ENCODE results near the gene GFI1.
"Not testable (repeated sequence)": the region's sequence is repeated elsewhere in the genome, so short reads cannot be mapped to it uniquely, and the experiment has no call there.

Gene GFI1

GRCh38 chr1:92486251-92487077 lies at the start of gene GFI1:
TSS of gene GFI1 (minus strand) at chr1:92486925. CDS start at chr1:92483487, 3,438 bp downstream.
- peak in 1 of 2 donors; percentile 50 for DNase-seq (ENCODE audit: low read depth in 1 of 2, low spot score in 1 of 2)

GRCh38 chr1:92532371-92532770 lies 45.6 kb upstream of the GFI1 start:
- DNase-seq (ENCODE audit: low read depth in 1 of 2, low spot score in 1 of 2), result not testable (repeated sequence)

DNA sequence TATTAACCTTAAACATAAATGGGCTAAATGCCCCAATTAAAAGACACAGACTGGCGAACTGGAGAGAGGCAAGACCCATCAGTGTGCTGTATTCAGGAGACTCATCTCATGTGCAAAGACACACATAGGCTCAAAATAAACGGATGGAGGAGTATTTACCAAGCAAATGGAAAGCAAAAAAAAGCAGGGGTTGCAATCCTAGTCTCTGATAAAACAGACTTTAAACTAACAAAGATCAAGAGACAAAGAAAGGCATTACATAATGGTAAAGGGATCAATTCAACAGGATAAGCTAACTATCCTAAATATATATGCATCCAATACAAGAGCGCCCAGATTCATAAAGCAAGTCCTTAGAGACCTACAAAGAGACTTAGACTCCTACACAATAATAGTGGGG lies 45.2 kb upstream of the GFI1 start:
- DNase-seq (ENCODE audit: low read depth in 1 of 2, low spot score in 1 of 2), result not testable (repeated sequence)

DNA sequence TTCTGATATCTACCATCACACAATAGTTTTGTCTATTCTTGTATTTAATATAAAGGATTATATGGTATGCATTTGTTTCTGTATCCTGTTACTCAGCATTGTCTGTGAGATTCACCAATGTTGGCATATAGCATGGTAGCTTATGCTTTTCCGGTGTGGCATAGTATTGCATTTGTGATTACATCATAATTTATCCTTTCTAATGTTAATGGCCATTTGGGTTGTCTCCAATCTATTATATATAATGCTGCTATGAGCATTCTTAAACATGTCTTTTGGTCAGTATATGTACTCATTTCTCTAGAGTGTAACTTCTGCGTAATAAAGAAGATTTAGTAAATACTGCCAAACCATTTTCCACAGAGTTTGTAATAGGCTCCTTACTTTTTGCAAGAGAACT lies 40.9 kb upstream of the GFI1 start:
- no peak for DNase-seq (ENCODE audit: low read depth in 1 of 2, low spot score in 1 of 2)

GRCh38 chr1:92524944-92525590 lies 38.3 kb upstream of the GFI1 start:
- DNase-seq (ENCODE audit: low read depth in 1 of 2, low spot score in 1 of 2), result not testable (repeated sequence)

DNA sequence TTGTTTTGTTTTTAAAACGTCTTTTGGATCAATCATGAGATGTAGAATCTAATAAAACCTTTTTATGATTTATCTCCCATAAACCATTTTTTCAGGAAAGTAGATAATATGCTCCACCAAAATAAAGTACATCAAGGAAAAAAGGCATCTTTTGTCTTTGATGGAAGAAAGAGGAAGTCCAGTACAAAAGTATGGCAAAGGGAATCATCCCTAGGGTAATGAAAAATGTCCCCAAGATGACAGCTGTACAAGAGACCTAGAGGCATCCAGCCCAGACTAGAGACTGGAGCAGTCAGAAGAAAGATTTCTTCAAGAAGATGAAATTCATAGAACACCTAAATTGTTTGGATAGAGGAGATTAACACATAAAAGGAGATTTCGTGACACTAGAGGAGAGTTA lies 32.3 kb upstream of the GFI1 start:
- no peak for DNase-seq (ENCODE audit: low read depth in 1 of 2, low spot score in 1 of 2)

GRCh38 chr1:92516574-92516973 lies 29.8 kb upstream of the GFI1 start:
- DNase-seq (ENCODE audit: low read depth in 1 of 2, low spot score in 1 of 2), result no peak

DNA sequence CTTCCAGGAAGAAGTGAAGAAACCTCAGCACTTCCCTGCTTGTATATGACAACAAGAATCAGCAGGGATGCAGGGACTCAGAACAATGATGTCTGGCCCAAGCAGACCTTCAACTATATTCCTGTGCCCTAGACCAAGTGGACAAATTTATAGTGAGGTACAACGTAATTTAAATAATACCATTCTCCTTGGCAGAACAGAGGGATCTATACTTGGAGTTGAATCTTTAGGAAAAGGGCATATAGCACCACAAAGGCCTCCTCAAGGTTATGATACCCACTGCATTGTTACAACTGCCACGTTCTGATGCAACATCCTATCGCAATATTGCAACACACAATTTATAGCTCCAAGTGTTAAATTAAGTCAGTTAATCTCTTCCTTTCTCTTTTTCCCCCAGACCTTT lies 29.1 kb upstream of the GFI1 start:
- no peak for DNase-seq (ENCODE audit: low read depth in 1 of 2, low spot score in 1 of 2)

DNA sequence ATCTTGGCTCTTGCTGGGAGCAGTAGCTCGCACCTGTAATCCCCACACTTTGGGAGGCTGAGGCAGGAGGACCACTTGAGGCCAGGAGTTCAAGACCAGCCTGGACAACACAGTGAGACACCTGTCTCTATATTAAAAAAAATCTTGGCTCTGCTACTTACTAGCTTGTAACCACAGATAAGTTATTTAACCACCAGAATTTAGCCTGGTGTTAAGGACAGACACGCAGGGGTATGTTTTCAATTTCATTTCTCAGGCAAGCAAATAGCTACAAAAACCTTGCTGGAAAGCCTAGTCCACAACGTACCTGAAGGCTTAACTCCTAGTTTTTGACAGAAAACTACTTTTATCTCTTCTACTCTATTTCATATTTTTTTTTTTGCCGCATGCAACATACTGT lies 24.8 kb upstream of the GFI1 start:
- no peak for DNase-seq (ENCODE audit: low read depth in 1 of 2, low spot score in 1 of 2)

GRCh38 chr1:92509619-92510018 lies 22.9 kb upstream of the GFI1 start:
- DNase-seq (ENCODE audit: low read depth in 1 of 2, low spot score in 1 of 2), result no peak

DNA sequence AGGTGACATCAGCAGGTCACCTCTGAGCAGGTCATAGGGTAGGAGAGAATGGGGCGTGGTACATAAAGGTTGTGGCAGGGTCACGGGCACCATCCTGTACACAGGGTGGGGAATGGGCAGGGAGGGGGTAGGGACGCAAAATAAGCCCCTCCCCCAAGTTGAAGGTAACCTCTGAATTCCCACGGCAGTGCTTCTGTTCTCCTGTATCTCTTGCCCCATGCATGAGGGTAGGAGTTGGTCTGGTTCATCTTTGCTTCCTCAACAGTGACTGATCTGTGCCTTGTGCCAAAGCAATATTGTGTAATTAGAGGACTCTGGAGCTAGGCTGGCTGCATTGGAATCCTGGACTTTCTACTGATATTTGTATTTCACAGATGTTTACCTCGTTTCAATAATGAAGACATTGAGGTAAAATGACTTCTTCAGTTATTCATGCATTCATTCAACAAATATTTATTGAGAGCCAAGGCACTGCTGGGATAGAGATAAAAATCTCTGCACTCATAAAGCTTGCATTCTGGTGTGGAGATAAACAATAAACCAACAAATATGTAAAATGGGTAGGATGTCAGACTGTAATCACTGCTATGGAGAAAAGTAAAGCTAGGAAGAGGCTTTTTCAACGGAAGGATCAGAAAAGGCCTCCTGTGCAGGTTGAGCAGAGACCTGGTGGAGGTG lies 18.4 kb upstream of the GFI1 start:
- no peak for DNase-seq (ENCODE audit: low read depth in 1 of 2, low spot score in 1 of 2)

- DNase-seq (ENCODE audit: low read depth in 1 of 2, low spot score in 1 of 2), result no peak
These were observed 17.7 kb upstream of the GFI1 start for GRCh38 chr1:92504291-92505014.

- no peak for DNase-seq (ENCODE audit: low read depth in 1 of 2, low spot score in 1 of 2)
These were observed 17.2 kb upstream of the GFI1 start for GRCh38 chr1:92503926-92504285.

DNA sequence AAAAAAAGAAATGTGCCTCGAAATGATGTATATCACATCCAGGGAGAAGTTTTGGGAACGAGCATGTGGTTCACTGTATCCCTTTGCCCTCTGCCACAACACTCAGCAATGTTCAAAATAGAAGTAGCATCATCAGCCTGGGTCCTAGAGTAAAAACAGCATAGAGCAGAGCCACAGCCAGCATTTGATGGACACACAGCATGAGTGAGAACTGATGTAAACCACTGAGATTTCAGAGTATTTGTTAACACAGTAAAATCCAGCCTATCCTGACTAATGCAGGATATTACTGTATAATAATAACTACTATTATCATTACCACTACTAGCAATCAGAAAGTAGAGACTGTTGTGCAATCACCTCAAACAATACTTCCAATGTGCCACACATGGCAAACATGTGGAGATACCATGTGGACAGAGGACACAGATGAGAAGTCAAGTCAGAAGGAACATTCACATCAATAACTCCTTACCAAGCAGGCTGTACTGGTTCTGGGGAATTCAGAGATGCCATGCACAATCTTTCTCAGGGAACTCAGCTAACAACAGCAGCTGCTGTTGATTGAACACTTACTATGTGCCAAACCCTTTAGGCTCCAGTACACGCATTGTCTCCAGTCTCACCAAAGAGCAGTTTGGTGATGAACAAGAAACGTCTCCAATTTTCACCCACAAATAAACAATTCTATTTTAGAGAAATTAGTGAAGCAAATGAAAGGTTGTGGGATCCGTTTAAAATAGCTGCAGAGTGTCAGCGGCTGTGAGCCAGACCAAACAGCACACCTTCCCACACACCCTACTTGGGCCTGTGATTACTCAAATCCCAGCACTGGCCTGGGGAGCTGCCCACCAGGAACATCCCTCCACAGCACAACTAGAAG lies 16.6 kb upstream of the GFI1 start:
- DNase-seq (ENCODE audit: low read depth in 1 of 2, low spot score in 1 of 2), result no peak

GRCh38 chr1:92502247-92502646 lies 15.5 kb upstream of the GFI1 start:
- DNase-seq (ENCODE audit: low read depth in 1 of 2, low spot score in 1 of 2), result no peak

DNA sequence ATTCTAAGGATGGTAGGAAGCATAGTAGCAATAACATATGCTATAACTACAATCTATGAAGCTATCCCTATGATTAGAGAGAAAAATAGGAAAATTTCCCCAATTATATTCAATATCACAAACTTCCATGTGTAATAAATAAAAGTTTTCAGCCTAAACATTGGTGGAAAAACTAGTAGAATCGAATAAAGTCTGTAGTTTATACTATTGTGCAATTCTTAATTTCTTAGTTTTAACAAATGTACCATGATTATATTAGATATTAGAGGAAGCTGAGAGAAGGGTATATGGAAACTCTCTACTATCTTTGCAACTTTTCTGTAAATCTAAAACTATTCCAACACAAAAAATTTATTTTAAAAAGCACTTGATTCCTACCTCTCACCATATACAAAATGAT lies 13.8 kb upstream of the GFI1 start:
- DNase-seq (ENCODE audit: low read depth in 1 of 2, low spot score in 1 of 2), result no peak

GRCh38 chr1:92495392-92496063 lies 8.8 kb upstream of the GFI1 start:
- no peak for DNase-seq (ENCODE audit: low read depth in 1 of 2, low spot score in 1 of 2)

- no peak for DNase-seq (ENCODE audit: low read depth in 1 of 2, low spot score in 1 of 2)
These were observed 7.9 kb upstream of the GFI1 start for GRCh38 chr1:92494485-92495141.

DNA sequence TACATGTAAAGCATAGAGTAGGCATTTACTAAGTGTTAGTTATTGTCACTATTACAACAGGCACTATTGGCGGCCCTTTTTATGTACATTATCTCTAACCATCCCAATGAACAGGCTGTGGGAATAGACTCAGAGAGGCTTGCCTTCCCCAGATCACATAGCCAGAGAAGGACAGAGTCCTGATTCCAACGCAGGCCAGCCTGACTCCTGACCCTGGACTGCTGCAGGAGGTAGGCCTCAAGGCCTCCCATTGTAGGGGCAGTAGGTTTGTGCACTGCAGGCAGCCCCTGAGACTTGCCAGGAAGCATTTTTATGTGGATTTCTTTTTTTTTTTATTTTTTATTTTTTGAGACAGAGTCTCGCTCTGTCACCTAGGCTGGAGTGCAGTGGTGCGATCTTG lies 6.4 kb upstream of the GFI1 start:
- DNase-seq (ENCODE audit: low read depth in 1 of 2, low spot score in 1 of 2), result no peak
